ENCODE results near the gene SVIL.

- TF ChIP-seq EZH2 (IDR thresholded peaks at IDR 0.05; ENCODE audit: borderline replicate concordance, insufficient read depth, low read depth, low read length, poor library complexity, severe bottlenecking): no peak
- no peak for TF ChIP-seq CTCF (IDR thresholded peaks at IDR 0.05)
Observed at GRCh38 chr10:29470843-29471543, 163.8 kb downstream of the SVIL start.
